GM23338 (cell line): ENCODE data around the gene PWP2. TPM values are rescaled to one million over a fixed set of nuclear protein-coding genes. Genes with fewer than 3 reads are reported as not detected.
"Not testable (repeated sequence)": the region's sequence is repeated elsewhere in the genome, so short reads cannot be mapped to it uniquely, and the experiment has no call there.

Source experiments
- ATAC-seq: fragments of 200-7000 bp; cut with Tn5 transposase; 3 replicates; pipeline ENCODE4 v1.9.1; 2020
- DNase-seq: peaks from one replicate; pipeline ENCODE4 v3.0.0-alpha.2; 2015; ENCODE audit warnings: low spot score
- H2AFZ ChIP-seq: fragments of 200-600 bp; sonication (generic); 2 replicates; pipeline ENCODE4 v1.8.0; 2016; ENCODE audit warnings: antibody characterized with exemption, mild to moderate bottlenecking, moderate library complexity
- H3F3A ChIP-seq: fragments of 200-600 bp; sonication (generic); replicated peaks from 2 replicates; pipeline ENCODE4 v1.8.0; 2017; ENCODE audit warnings: antibody characterized with exemption, mixed run types, low read depth
- H3K27ac ChIP-seq: fragments of 200-600 bp; sonication (generic); 2 replicates; pipeline ENCODE4 v1.6.1; 2016; ENCODE audit warnings: low read depth
- H3K27me3 ChIP-seq: fragments of 200-600 bp; sonication (generic); 2 replicates; pipeline ENCODE4 v1.8.0; 2016; ENCODE audit warnings: mild to moderate bottlenecking, mixed run types, moderate library complexity; ENCODE audit not compliant: insufficient read depth
- H3K36me3 ChIP-seq: fragments of 200-600 bp; sonication (generic); 2 replicates; pipeline ENCODE4 v1.8.0; 2016; ENCODE audit warnings: mild to moderate bottlenecking; ENCODE audit not compliant: insufficient read depth
- H3K4me1 ChIP-seq: fragments of 200-600 bp; sonication (generic); 2 replicates; pipeline ENCODE4 v1.8.0; 2016; ENCODE audit warnings: mild to moderate bottlenecking, moderate library complexity; ENCODE audit not compliant: insufficient read depth
- H3K4me2 ChIP-seq: fragments of 200-600 bp; sonication (generic); 2 replicates; pipeline ENCODE4 v1.7.1; 2017; ENCODE audit warnings: mixed run types
- H3K4me3 ChIP-seq: fragments of 200-600 bp; sonication (generic); 2 replicates; pipeline ENCODE4 v1.6.1; 2016; ENCODE audit warnings: mixed run types
- H3K79me2 ChIP-seq: fragments of 200-600 bp; sonication (generic); replicated peaks from 2 replicates; pipeline ENCODE4 v1.8.0; 2017; ENCODE audit warnings: mild to moderate bottlenecking; ENCODE audit not compliant: insufficient read depth
- H3K9me2 ChIP-seq: fragments of 200-600 bp; sonication (generic); 2 replicates; pipeline ENCODE4 v1.8.0; 2017; ENCODE audit not compliant: insufficient read depth
- H4K20me1 ChIP-seq: fragments of 200-600 bp; sonication (generic); replicated peaks from 2 replicates; pipeline ENCODE4 v1.8.0; 2017; ENCODE audit warnings: mild to moderate bottlenecking; ENCODE audit not compliant: insufficient read depth
- H3K27ac Mint-ChIP-seq: 2 replicates; pipeline ENCODE4 v1.8.0; 2020; ENCODE audit warnings: inconsistent platforms, mild to moderate bottlenecking, moderate library complexity, mixed read lengths
- H3K27me3 Mint-ChIP-seq: 3 replicates; pipeline ENCODE4 v1.8.0; 2022; ENCODE audit warnings: low read depth, mild to moderate bottlenecking, moderate library complexity, mixed read lengths, inconsistent platforms; ENCODE audit not compliant: insufficient read depth, poor library complexity
- H3K36me3 Mint-ChIP-seq: 3 replicates; pipeline ENCODE4 v1.8.0; 2021; ENCODE audit warnings: low read depth, mild to moderate bottlenecking, inconsistent platforms, moderate library complexity, mixed read lengths
- H3K4me1 Mint-ChIP-seq: 3 replicates; pipeline ENCODE4 v1.8.0; 2020; ENCODE audit warnings: mild to moderate bottlenecking, inconsistent platforms, mixed read lengths
- H3K4me3 Mint-ChIP-seq: 3 replicates; pipeline ENCODE4 v1.8.0; 2021; ENCODE audit warnings: moderate library complexity, mild to moderate bottlenecking, inconsistent platforms, mixed read lengths
- H3K9me3 Mint-ChIP-seq: 3 replicates; pipeline ENCODE4 v1.8.0; 2020; ENCODE audit warnings: moderate library complexity, mild to moderate bottlenecking, inconsistent platforms, mixed read lengths
- polyA plus RNA-seq: library from polyadenylated mRNA; unstranded; fragments of >200 nt; fragmentation: Nextera tagmentation; extraction: Ambion mirVana; gene quantifications from 2 replicates; pipeline ENCODE4 v1.2.1, GENCODE V29; 2016
- total RNA-seq: library from RNA; depleted of rRNA; stranded (reverse); fragments of >200 nt; shearing (Covaris generic); gene quantifications from 2 replicates; pipeline ENCODE4 v1.2.3, GENCODE V29; 2014
- TF ChIP-seq, protein P1 (sequence below), 2 experiments: fragments of 200-600 bp in 1 of 2; sonication (generic) in 1 of 2; conservative IDR thresholded peaks; 2 replicates each; pipeline versions ENCODE4 v1.5.1 to v1.6.1; 2016 to 2017; ENCODE audit warnings: antibody characterized with exemption in 2 of 2, low read depth in 2 of 2, mild to moderate bottlenecking in 2 of 2, moderate library complexity in 1 of 2

Gene PWP2
- total and polyA plus RNA-seq, 2 experiments from 2014 or later, result 18.2 to 59.2 TPM

GRCh38 chr21:44107589-44107988, 390 bp downstream of the PWP2 start:
- H2AFZ ChIP-seq, H3K27me3 ChIP-seq: not testable (repeated sequence)
- H3K4me3 ChIP-seq, result peak overlapping the region; percentile 46; the same call in 1 of the 2 replicates

GRCh38 chr21:44113702-44114371, 6.6 kb downstream of the PWP2 start:
- not testable (repeated sequence) for H4K20me1 ChIP-seq, H3K4me3 ChIP-seq, H3K9me3 Mint-ChIP-seq, H3K4me3 Mint-ChIP-seq, H3K27ac Mint-ChIP-seq, H3K27me3 ChIP-seq, H2AFZ ChIP-seq, DNase-seq, H3K9me2 ChIP-seq, H3K79me2 ChIP-seq, H3K36me3 ChIP-seq, H3K27ac ChIP-seq, H3K36me3 Mint-ChIP-seq, H3F3A ChIP-seq, H3K27me3 Mint-ChIP-seq, H3K4me1 ChIP-seq, H3K4me1 Mint-ChIP-seq, H3K4me2 ChIP-seq
- TF ChIP-seq, protein P1, sequence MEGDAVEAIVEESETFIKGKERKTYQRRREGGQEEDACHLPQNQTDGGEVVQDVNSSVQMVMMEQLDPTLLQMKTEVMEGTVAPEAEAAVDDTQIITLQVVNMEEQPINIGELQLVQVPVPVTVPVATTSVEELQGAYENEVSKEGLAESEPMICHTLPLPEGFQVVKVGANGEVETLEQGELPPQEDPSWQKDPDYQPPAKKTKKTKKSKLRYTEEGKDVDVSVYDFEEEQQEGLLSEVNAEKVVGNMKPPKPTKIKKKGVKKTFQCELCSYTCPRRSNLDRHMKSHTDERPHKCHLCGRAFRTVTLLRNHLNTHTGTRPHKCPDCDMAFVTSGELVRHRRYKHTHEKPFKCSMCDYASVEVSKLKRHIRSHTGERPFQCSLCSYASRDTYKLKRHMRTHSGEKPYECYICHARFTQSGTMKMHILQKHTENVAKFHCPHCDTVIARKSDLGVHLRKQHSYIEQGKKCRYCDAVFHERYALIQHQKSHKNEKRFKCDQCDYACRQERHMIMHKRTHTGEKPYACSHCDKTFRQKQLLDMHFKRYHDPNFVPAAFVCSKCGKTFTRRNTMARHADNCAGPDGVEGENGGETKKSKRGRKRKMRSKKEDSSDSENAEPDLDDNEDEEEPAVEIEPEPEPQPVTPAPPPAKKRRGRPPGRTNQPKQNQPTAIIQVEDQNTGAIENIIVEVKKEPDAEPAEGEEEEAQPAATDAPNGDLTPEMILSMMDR (conservative IDR thresholded peaks at IDR 0.05; ENCODE audit: low read depth in 2 of 2), result peak in 1 of 2 experiments; percentile 31; a peak in 2 of 4 replicates
- ATAC-seq, result peak; percentile 96

More at GRCh38 chr21:44107589-44107988, 390 bp downstream of the PWP2 start:
- not testable (repeated sequence) for H3K4me1 Mint-ChIP-seq, H3K4me3 Mint-ChIP-seq, H3K27ac Mint-ChIP-seq, H3K27ac ChIP-seq, H3K4me2 ChIP-seq, H3K79me2 ChIP-seq, H3F3A ChIP-seq, DNase-seq, H3K9me3 Mint-ChIP-seq, H3K36me3 ChIP-seq, H3K9me2 ChIP-seq, H3K4me1 ChIP-seq, H3K36me3 Mint-ChIP-seq, H4K20me1 ChIP-seq, H3K27me3 Mint-ChIP-seq
- ATAC-seq, result peak; percentile 76

DNA sequence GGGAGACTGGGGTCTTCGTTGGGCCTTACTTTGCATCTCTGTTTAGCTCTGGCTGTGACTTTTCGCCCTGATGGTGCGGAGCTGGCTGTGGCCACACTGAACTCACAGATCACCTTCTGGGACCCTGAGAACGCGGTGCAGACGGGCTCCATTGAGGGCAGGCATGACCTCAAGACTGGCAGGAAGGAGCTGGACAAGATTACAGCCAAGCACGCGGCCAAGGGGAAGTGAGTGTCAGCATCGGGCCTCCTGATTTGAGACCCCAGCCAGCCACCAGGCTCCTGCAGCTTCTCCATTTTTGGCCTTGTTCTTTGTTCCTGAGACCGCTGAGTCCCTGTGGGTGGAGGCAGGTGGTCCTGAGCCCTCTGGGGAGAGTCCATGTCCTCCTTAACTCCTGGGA, 14.9 kb downstream of the PWP2 start:
- not testable (repeated sequence) for H3K27ac ChIP-seq, H3K27ac Mint-ChIP-seq, ATAC-seq, H3K4me1 ChIP-seq, H3K4me1 Mint-ChIP-seq, H3K36me3 Mint-ChIP-seq, H3F3A ChIP-seq, H3K4me3 ChIP-seq, H3K27me3 Mint-ChIP-seq, H4K20me1 ChIP-seq, DNase-seq, H3K4me3 Mint-ChIP-seq, H2AFZ ChIP-seq, H3K9me2 ChIP-seq, H3K36me3 ChIP-seq, H3K9me3 Mint-ChIP-seq, H3K27me3 ChIP-seq, H3K79me2 ChIP-seq, H3K4me2 ChIP-seq

DNA sequence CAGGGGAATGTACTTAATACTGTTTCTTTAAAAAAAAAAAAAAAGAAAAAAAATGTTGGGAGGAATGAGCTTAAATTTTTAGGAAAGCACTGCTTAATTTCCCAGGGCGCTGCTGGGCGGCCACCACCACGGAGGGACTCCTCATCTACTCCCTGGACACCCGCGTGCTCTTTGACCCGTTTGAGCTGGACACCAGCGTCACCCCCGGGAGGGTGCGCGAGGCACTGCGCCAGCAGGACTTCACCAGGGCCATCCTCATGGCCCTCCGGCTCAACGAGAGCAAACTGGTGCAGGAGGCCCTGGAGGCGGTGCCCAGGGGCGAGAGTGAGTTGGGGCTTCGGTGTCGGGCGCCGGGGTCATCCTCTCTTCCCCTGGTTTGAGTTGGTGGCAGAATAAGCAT, 20.6 kb downstream of the PWP2 start:
- not testable (repeated sequence) for H3K4me3 Mint-ChIP-seq, H3K27ac ChIP-seq, H4K20me1 ChIP-seq, H3K4me1 ChIP-seq, H3K36me3 Mint-ChIP-seq, H3F3A ChIP-seq, H3K4me3 ChIP-seq, H2AFZ ChIP-seq, H3K27ac Mint-ChIP-seq, H3K27me3 ChIP-seq, H3K4me1 Mint-ChIP-seq, DNase-seq, H3K79me2 ChIP-seq, ATAC-seq, H3K9me3 Mint-ChIP-seq, H3K27me3 Mint-ChIP-seq, H3K9me2 ChIP-seq, H3K4me2 ChIP-seq, H3K36me3 ChIP-seq

DNA sequence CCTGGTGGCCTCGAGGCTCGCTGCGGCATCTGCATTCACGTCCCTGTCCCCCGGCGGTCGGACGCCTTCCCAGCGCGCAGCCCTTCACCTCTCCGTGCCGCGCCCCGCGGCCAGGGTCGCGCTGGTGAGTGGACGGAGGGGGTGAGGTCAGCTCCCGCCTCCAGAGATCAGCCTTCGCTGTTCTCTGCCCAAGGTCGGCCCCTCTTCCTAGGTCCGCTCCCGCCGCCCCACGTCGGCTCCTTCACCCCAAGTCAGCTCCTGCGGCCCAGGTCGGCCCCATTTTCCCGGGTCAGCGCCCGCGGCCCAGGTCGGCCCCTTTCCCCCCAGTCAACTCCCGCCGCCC, 26.5 kb downstream of the PWP2 start:
- not testable (repeated sequence) for H2AFZ ChIP-seq, H3K79me2 ChIP-seq, H3K4me1 ChIP-seq, H3K4me3 ChIP-seq, H3K4me1 Mint-ChIP-seq, H3K27ac ChIP-seq, H3K27ac Mint-ChIP-seq, H4K20me1 ChIP-seq, H3K4me2 ChIP-seq, DNase-seq, H3K36me3 ChIP-seq, H3K27me3 Mint-ChIP-seq, H3K27me3 ChIP-seq, H3K9me3 Mint-ChIP-seq, H3F3A ChIP-seq, H3K9me2 ChIP-seq, H3K36me3 Mint-ChIP-seq
- H3K4me3 Mint-ChIP-seq, result peak overlapping the region; percentile 61; the same call in 2 of the 3 replicates
- peak; percentile 23 for ATAC-seq

- H4K20me1 ChIP-seq, H3K9me2 ChIP-seq, H3K4me1 Mint-ChIP-seq, DNase-seq, H2AFZ ChIP-seq, H3K4me3 Mint-ChIP-seq, H3K27me3 ChIP-seq, H3K9me3 Mint-ChIP-seq, H3K27ac Mint-ChIP-seq, H3K79me2 ChIP-seq, H3K4me2 ChIP-seq, H3K4me3 ChIP-seq, H3K36me3 Mint-ChIP-seq, H3F3A ChIP-seq, ATAC-seq, H3K27me3 Mint-ChIP-seq, H3K27ac ChIP-seq, H3K36me3 ChIP-seq, H3K4me1 ChIP-seq: not testable (repeated sequence)
Observed at GRCh38 chr21:44134732-44135131, 27.5 kb downstream of the PWP2 start.
